ENCODE results near the gene MAGI1.

Gene MAGI1

GRCh38 chr3:65334045-65334665 lies 704.6 kb downstream of the MAGI1 start:
- no peak for DNase-seq

GRCh38 chr3:65331730-65332129 lies 707.0 kb downstream of the MAGI1 start:
- no peak for DNase-seq

- DNase-seq: no peak
Measured at GRCh38 chr3:65330072-65330471, 708.6 kb downstream of the MAGI1 start.

GRCh38 chr3:65328148-65328547 lies 710.6 kb downstream of the MAGI1 start:
- DNase-seq: no peak

- no peak for DNase-seq
Measured at GRCh38 chr3:65326574-65326973, 712.1 kb downstream of the MAGI1 start.

- no peak for DNase-seq
Measured at GRCh38 chr3:65322910-65323309, 715.8 kb downstream of the MAGI1 start.

- no peak for DNase-seq
Measured at GRCh38 chr3:65318231-65318630, 720.5 kb downstream of the MAGI1 start.

GRCh38 chr3:65314916-65315315 lies 723.8 kb downstream of the MAGI1 start:
- no peak for DNase-seq

GRCh38 chr3:65314269-65314668 lies 724.4 kb downstream of the MAGI1 start:
- no peak for DNase-seq

GRCh38 chr3:65313666-65314065 lies 725.1 kb downstream of the MAGI1 start:
- DNase-seq: no peak

GRCh38 chr3:65305836-65306235 lies 732.9 kb downstream of the MAGI1 start:
- DNase-seq: no peak

Data from stimulated activated CD4-positive, alpha-beta T cell treated with anti-CD3 and anti-CD28 coated beads, Interleukin-4, amount 100 ng/mL, for 1 hour (primary cell).